ENCODE results near the gene MED8. TPM values are rescaled to one million over a fixed set of nuclear protein-coding genes. Genes with fewer than 3 reads are reported as not detected.
"Not testable (repeated sequence)": the region's sequence is repeated elsewhere in the genome, so short reads cannot be mapped to it uniquely, and the experiment has no call there.

The MED8 gene
- total RNA-seq, 1 donor from 2014 or later = 83.2 TPM

DNA sequence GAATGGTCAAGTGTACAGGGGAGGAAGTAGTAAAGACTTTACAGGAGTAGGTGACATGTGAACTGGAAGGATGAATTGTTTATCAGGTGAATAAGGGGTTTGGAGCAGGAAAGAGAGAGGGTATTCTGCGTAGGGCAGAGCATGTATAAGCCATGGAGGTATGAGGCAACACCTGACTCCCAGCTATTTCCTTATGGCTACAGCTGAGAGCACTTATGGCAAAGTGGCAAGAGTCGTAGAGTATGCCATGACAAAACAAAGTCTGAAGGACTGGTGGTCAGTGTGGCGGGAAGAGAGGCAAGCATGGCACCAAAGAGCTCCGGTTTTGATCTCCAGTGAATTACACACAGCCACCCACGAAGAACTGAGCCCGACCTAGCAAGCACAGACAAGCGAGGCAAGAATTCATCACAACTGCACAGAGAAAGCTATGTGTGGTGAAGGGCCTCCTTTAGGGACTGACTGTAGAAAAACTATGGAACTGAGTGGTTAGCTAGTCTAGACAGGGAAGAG is 12.8 kb downstream of the MED8 start:
- FAIRE-seq = peak; percentile 50
- H3K4me3 ChIP-seq (ENCODE audit: low read depth, low read length) = no peak overlapping the region
- peaks cover 3% of the 10 kb centered on the region for H3K36me3 ChIP-seq (ENCODE audit: control insufficient read depth, insufficient read depth, low read length)
- no peak for DNase-seq (ENCODE audit: low read depth)
- H3K27me3 ChIP-seq (ENCODE audit: control insufficient read depth, insufficient read depth, low read length) = no peaks in the 10 kb centered on the region
- TF ChIP-seq, protein P1, sequence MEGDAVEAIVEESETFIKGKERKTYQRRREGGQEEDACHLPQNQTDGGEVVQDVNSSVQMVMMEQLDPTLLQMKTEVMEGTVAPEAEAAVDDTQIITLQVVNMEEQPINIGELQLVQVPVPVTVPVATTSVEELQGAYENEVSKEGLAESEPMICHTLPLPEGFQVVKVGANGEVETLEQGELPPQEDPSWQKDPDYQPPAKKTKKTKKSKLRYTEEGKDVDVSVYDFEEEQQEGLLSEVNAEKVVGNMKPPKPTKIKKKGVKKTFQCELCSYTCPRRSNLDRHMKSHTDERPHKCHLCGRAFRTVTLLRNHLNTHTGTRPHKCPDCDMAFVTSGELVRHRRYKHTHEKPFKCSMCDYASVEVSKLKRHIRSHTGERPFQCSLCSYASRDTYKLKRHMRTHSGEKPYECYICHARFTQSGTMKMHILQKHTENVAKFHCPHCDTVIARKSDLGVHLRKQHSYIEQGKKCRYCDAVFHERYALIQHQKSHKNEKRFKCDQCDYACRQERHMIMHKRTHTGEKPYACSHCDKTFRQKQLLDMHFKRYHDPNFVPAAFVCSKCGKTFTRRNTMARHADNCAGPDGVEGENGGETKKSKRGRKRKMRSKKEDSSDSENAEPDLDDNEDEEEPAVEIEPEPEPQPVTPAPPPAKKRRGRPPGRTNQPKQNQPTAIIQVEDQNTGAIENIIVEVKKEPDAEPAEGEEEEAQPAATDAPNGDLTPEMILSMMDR (IDR thresholded peaks at IDR 0.05; ENCODE audit: insufficient read depth, low read length, severe bottlenecking) = no peak

DNA sequence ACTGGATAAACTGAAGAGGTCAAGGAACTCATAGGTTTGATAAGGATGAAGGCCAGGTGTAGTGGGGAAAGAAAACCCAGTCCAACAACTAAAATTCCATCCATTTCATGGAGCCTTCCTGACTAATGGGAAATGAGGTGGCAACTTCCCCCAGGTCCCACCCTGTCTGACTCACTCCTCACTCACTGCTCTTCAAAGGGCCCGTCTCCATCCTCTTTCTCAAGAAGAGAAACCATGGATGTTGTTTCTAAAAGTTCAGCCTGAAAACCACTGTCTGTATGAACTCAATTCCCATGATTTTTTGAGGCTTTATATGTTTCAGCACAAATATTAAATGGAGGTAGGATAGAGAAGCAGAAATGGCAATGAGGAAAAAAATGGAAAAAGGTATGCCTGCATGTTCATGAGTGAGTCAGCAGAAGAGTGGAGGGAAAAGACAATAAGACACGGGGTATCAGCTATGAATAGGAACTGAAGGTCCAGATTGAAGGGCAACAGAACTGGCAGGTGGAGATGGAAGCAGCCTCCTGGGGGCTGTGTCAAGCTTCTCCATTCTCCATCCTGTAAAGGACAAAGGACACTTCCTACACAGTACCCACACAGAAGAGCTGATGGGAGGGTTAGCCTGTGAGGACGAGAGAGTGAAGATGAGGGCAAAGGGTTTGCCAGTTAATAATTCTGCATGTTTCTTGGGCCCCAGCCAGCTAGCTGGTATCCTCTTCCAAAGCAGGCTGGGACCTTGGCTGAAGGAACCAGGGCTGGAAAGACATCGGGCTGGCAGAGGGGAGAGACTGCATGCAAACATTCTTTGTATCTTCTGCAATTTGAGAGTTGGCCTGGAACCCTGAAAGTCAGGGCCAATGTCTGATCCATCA is 16.3 kb downstream of the MED8 start:
- FAIRE-seq (peak; percentile 75), DNase-seq (ENCODE audit: low read depth) (peak; percentile 96)
- Histone ChIP-seq H3K27me3 (ENCODE audit: control insufficient read depth, insufficient read depth, low read length) (no peaks in the 10 kb centered on the region), H3K36me3 (ENCODE audit: control insufficient read depth, insufficient read depth, low read length) (no peaks in the 10 kb centered on the region), H3K4me3 (ENCODE audit: low read depth, low read length) (no peak overlapping the region)
- TF ChIP-seq, protein P1 (IDR thresholded peaks at IDR 0.05; ENCODE audit: insufficient read depth, low read length, severe bottlenecking) = no peak

DNA sequence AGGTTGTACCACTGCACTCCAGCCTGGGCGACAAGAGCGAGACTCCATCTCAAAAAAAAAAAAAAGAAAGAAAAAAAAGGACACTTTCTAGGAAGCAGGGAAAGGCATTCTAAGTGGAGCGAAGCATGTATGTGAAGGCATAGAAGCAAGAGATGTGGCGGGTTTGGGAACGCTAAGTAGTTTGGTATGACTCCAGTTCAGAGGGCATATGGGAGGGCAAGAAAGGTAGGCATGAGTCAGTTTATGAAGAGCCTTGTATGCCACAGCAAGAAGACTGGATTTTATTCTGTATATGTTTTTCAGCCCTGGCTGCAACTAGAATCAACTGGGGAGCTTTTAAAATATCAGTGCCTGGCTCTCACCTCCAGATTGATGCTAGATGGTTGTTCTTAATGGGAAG is 17.4 kb downstream of the MED8 start:
- H3K27me3 ChIP-seq (ENCODE audit: control insufficient read depth, insufficient read depth, low read length) = no peaks in the 10 kb centered on the region
- no peaks in the 10 kb centered on the region for H3K36me3 ChIP-seq (ENCODE audit: control insufficient read depth, insufficient read depth, low read length)
- TF ChIP-seq, protein P1 (IDR thresholded peaks at IDR 0.05; ENCODE audit: insufficient read depth, low read length, severe bottlenecking) = no peak
- FAIRE-seq (no peak), DNase-seq (ENCODE audit: low read depth) (peak; percentile 63)
- no peak overlapping the region for H3K4me3 ChIP-seq (ENCODE audit: low read depth, low read length)

DNA sequence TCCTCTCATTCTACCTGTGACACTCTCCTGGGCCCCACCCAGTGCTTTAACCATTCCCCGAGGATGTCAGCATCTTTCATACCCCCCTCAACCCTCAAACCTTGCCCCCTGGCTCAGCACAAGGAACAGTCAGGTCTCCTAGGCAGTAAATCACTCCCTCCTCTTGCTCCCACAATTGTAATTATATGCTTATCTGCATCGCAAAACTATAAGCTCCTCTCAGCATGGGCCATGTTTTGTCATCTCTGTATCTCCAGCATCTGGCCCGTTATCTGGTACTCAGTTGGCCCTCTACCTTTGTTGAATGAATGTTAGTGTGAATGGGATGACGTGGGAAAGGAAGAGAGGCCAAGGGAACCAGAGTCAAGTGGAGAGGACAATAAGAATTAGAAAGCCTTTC is 19.0 kb downstream of the MED8 start:
- FAIRE-seq (no peak), DNase-seq (ENCODE audit: low read depth) (no peak)
- H3K4me3 ChIP-seq (ENCODE audit: low read depth, low read length) = no peak overlapping the region
- no peaks in the 10 kb centered on the region for H3K27me3 ChIP-seq (ENCODE audit: control insufficient read depth, insufficient read depth, low read length)
- peaks cover 1% of the 10 kb centered on the region for H3K36me3 ChIP-seq (ENCODE audit: control insufficient read depth, insufficient read depth, low read length)
- TF ChIP-seq, protein P1 (IDR thresholded peaks at IDR 0.05; ENCODE audit: insufficient read depth, low read length, severe bottlenecking) = no peak

DNA sequence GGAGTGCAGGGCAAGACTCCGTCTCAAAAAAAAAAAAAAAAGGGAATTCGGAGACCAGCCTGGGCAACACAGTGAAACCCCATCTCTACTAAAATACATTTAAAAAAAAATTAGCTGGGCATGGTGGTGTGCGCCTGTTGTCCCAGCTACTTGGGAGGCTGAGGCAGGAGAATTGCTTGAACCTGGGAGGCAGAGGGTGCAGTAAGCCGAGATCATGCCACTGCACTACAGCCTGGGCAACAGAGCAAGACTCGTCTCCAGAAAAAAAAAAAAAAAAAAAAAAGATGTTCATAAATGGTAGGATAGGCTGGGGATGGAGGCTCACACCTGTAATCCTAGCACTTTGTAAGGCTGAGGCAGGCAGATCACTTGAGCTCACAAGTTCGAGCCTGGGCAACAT is 19.8 kb downstream of the MED8 start:
- DNase-seq (ENCODE audit: low read depth); H3K36me3 ChIP-seq (ENCODE audit: control insufficient read depth, insufficient read depth, low read length); H3K27me3 ChIP-seq (ENCODE audit: control insufficient read depth, insufficient read depth, low read length); H3K4me3 ChIP-seq (ENCODE audit: low read depth, low read length); FAIRE-seq: not testable (repeated sequence)

DNA sequence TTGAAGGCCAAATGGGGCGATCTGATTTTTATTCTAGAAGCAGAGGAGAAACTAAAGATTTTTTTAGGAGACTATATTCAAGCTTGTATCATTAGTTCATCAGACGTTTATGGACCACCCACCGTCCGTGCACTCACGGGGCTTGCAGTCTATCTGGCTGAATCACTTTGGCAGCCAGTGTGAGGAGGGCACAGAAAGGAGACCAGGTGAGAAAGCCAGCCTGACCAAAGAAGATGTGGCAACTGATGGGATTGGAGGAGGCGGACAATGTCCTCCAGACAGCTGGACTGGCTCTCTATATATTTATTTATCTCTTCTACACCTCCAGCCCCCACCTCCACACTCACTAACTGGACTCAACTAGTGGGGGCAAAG is 21.0 kb downstream of the MED8 start:
- peak overlapping the region; percentile 74 for H3K4me3 ChIP-seq (ENCODE audit: low read depth, low read length)
- DNase-seq (ENCODE audit: low read depth) (no peak), FAIRE-seq (no peak)
- peaks cover 21% of the 10 kb centered on the region for H3K36me3 ChIP-seq (ENCODE audit: control insufficient read depth, insufficient read depth, low read length)
- TF ChIP-seq, protein P1 (IDR thresholded peaks at IDR 0.05; ENCODE audit: insufficient read depth, low read length, severe bottlenecking) = no peak
- H3K27me3 ChIP-seq (ENCODE audit: control insufficient read depth, insufficient read depth, low read length) = no peaks in the 10 kb centered on the region
